Measurements from ENCODE around the gene C1QL1.

The C1QL1 gene

DNA sequence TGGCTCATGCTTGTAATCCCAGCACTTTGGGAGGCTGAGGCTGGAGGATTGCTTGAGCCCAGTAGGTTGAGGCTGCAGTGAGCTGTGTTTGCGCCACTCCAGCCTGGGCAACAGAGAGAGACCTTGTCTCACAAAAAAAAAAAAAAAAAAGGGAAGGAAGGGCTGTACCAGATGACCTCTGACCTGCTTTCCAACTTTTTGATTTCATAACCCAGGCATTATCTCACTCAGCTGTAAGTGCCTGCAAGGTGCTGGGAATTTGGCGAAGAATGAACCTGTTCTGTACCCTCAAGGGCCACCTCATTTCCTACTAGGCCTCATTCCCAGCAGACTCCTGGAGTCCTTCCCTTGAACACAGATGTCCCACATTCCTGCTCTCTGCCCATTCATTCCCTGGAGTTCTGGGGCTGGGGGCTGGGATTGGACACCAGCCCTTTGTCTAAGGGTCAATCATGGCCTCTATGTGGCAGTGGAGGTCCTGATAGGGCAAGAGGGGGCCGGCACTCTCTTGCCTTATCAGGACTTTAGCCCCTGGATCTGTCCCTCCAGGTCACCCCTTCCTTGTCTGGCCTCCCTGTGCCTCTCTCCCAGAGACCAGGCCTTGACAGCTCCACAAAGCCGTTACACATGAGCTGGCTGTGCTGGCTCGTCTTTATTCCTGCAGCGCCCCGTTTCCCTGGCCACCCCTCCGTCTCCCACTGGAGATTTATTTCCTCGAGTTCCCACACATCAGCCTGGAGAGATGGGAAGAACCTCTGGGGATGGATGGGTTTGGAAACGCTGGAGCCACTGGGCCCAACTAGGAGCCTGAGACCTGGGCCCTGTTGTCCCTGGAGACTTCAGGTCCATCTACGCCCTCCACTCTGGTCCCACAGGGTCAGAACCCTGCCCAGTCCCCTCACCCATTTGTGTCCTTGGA is 52.0 kb downstream of the C1QL1 start:
- no peak for DNase-seq (ENCODE audit: low read depth in 2 of 2)

DNA sequence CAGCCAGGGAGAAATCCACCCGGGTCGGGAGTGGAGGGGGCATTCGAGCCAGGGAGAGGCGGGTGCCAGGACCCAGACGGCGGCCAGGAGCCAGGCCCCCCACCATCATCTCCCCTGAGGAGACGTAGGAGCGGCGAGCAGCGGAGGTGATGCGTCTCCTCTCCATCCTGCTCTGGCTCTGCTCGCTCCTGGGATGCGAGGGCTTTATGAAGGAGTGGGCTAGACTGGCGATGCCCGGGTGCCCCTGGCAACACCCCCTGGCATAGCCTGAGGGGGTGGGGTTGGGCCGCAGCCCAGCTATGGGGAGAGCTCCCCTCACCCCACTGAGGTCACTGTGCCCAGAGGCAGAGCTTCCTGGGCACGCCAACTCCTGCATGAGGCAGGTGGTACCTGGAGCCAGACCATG is 52.8 kb downstream of the C1QL1 start, which contains the start of gene GFAP:
TSS of gene GFAP (minus strand) at position 180 of the 406 bp plus-strand sequence. CDS start at position 166, 14 bp downstream.
- no peak for DNase-seq (ENCODE audit: low read depth in 2 of 2)

DNA sequence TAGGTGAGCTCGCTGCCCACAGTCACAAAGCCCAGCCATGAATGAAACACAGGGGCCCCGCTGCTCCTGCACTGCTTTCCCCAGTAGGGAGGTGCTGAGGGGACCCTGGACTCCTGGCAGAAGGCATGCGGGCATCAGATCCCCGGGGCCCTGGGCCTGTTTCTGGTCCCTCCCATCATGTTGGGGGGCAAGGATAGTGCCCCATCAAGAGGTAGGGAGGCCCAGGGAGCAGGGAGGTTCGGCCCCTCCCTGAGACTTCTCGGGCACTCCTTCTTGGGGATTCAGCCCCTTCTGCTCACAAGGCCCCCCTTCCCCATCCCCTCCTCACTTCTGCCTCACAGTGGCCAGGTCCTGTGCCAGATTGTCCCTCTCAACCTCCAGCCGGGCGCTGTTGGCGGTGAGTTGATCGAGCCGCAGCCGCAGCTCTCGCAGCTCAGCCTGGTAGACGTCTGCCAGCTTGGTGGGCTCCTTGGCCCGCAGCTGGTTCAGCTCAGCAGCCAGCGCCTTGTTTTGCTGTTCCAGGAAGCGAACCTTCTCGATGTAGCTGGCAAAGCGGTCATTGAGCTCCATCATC is 53.3 kb downstream of the C1QL1 start:
- DNase-seq (ENCODE audit: low read depth in 2 of 2) = no peak

DNA sequence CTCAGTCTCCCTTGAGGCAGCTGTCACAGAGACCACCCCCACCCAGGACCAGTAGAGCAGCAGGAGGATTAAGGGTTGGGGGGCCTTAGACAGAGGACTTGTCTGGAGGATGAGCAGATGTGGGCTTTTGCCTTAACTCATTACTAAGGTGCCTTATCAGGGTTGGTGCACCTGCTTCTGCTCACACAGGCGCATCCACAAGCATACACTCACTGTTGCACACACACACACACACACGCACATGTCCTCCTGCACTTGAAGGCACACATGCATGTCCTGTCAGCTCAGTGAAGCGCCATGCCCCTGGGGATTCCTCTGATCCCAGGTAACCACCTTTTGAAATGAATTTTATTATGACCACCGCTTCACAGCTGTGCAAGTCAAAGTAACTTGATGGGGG is 54.0 kb downstream of the C1QL1 start:
- DNase-seq (ENCODE audit: low read depth in 2 of 2) = no peak

DNA sequence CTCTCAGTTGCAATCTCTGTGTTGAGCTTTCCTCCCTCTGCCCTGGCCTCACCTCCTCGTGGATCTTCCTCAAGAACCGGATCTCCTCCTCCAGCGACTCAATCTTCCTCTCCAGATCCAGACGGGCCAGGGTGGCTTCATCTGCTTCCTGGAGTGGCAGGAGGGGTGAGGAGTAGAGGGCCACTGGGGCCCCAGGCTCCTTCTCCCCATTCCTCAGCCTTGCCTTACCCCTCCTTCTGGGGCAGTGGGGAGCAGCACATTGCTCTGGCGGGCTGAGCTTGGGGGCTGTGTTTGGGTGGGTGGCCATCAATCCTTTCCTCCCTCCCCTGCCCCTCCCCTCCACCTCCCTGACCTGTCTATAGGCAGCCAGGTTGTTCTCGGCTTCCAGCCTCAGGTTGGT is 54.4 kb downstream of the C1QL1 start:
- DNase-seq (ENCODE audit: low read depth in 2 of 2) = no peak

DNA sequence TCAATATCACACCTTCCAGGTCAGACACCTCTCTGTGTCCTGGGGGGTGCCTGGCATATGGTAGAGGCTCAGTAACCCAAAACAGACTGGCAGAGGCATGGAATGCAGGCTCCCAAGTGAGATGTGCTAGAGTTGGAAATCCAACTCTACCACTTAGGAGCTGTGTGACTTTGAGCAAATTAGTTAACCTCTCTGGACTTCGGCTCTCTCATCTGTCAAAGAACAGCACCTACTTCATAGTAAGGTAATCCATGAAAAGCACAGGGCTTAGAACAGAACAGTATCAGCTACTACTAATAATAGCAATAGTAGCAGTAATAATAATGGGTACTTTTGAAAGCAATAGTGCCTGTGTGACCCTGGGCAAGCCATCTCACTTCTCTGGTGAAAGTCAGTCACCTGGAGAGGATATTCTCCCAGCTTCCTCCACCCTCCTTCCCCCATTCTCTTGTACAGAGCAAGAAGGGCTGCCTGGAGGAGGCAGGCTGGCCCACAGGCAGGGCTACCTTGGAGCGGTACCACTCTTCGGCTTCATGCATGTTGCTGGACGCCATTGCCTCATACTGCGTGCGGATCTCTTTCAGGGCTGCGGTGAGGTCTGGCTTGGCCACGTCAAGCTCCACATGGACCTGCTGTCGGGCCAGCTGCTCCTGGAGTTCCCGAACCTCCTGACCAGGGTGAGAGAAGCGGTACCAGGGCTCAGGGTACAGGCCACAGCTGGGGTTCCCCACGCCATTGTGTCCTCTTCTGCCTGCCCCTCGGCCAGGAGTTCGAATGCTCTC is 55.1 kb downstream of the C1QL1 start:
- DNase-seq (ENCODE audit: low read depth in 2 of 2) = no peak

DNA sequence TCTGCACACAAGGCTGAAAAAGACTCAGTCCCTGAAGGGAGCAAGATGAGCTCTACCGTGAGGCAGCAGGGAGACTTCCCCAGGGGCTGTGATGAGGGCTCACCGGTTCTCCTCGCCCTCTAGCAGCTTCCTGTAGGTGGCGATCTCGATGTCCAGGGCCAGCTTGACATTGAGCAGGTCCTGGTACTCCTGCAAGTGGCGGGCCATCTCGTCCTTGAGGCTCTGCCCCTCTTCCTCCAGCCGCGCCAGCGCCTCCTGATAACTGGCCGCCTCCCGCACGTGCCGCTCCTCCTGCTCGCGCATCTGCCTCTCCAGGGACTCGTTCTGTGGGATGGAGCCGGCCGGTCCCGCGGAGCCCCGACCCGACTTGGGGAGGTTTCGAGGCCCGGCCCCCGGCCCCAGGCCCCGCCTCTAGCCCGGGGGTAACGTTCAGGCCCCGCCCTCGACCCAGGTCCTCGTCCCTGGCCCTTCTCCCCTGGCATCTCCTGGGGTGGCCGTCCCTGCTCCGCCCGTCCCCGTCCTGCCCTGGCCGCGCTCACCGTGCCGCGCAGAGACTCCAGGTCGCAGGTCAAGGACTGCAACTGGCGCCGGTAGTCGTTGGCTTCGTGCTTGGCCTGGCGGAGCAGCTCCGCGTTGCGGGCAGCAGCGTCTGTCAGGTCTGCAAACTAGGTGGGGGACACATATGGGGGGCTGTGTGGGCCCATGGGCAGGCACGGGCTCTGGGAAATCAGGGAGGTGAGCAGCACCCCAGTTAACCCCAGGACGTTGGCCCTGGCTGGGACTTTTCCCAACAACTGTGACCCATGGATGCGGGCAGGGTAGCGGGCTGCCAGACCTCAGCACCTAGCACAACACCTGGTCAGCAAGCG is 56.7 kb downstream of the C1QL1 start:
- peak in 1 of 2 donors; percentile 11 for DNase-seq (ENCODE audit: low read depth in 2 of 2)

DNA sequence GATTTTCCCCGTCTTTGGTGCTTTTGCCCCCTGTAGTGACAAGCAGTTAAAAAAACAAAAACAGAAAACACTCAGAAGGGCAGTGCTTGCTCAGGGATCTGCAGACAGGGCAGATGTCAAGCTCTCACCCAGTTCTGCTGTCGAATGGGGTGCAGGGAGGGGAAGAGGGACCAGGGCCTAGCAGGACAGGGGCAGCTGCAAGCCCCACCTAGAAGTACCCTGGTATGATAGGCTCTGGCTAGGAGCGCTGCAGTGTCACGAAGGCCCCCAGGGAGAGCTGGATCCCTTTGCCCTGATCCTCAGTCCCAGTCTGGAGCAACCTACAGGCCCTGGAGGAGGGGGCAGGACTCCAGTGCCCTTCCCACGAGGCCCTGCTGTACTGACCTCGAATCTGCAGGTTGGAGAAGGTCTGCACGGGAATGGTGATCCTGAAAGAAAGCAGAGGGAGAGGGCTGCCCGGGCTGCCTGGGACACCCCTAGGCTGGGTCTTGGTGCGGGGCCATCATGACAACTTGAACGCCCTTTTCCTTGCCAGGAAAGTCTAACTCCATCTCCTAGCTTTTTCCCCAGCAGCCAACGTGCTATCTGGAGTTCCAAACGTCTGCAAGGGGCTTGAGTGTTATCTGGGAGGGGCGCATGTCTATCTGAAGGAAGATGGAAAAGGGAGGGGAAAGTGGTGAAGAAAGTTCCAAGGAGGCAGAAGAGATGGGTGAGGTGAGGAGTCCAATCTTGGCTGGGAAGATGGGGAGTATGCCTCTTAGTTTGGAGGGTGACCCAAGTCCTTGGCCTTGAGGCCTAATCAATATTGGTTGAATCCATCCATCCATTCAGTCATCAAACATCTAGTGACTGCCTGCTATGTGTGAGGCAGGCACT is 57.6 kb downstream of the C1QL1 start:
- no peak for DNase-seq (ENCODE audit: low read depth in 2 of 2)
